K562 (cell line): ENCODE data around the gene FOXS1. TPM values are rescaled to one million over a fixed set of nuclear protein-coding genes. Genes with fewer than 3 reads are reported as not detected.

Experiments used
- ATAC-seq: fragments of 200-7000 bp; cut with Tn5 transposase; 3 replicates; pipeline ENCODE4 v1.9.1; 2020; ENCODE audit warnings: moderate library complexity
- BruUV-seq: library from RNA; stranded (reverse); fragments of 400-500 nt; replicated peaks from 2 replicates; lab custom pipeline; 2021; lab: Mats Ljungman, UMichigan
- CTCF ChIA-PET: fragments of 300-600 bp; formaldehyde crosslinking; extraction: SDS; loops from one replicate; lab custom pipeline; 2021; ENCODE audit warnings: low intra/inter-chr PET ratio; lab: Yijun Ruan, JAX
- POLR2A ChIA-PET: fragments of 300-600, 350-650 bp; sonication (Branson Sonifier 250); formaldehyde crosslinking; extraction: SDS; loops from one replicate; lab custom pipeline; 2021; ENCODE audit warnings: antibody characterized with exemption, inconsistent platforms; lab: Yijun Ruan, JAX
- DNase-seq, 4 experiments: peaks; one replicate each; pipeline versions ENCODE4 v3.0.0 to v3.0.0-alpha.2; 2011 to 2018; ENCODE audit warnings: low spot score in 3 of 4, mixed read lengths in 3 of 4; ENCODE audit errors: extremely low read depth in 1 of 4
- FAIRE-seq: peaks from 2 replicates; lab custom pipeline; 2011; peaks lifted over from hg19 to GRCh38; lab: Jason Lieb, UNC
- H2AFZ ChIP-seq: 2 replicates; pipeline ENCODE4 v1.6.0; 2011; ENCODE audit warnings: low read depth, low read length, control low read depth, inconsistent platforms
- H3K27ac ChIP-seq: fragments of 200-600 bp; 3 replicates; pipeline ENCODE4 v1.8.0; 2011; ENCODE audit warnings: low read depth, mild to moderate bottlenecking, control low read depth, inconsistent platforms, low read length, moderate library complexity, mixed read lengths; ENCODE audit errors: extremely low read depth
- H3K27me3 ChIP-seq, 2 experiments: fragments of 300-600 bp in 1 of 2; 2 replicates in 1 of 2; 3 replicates in 1 of 2; pipeline versions ENCODE4 v1.6.0 to v1.8.0; 2011; ENCODE audit warnings: inconsistent platforms in 2 of 2, low read length in 2 of 2, mild to moderate bottlenecking in 1 of 2, mixed read lengths in 1 of 2, moderate library complexity in 1 of 2; ENCODE audit not compliant: control insufficient read depth in 2 of 2, insufficient read depth in 2 of 2
- H3K36me3 ChIP-seq: fragments of 300-600 bp; 3 replicates; pipeline ENCODE4 v1.8.0; 2011; ENCODE audit warnings: mild to moderate bottlenecking, low read length, inconsistent platforms; ENCODE audit not compliant: control insufficient read depth, insufficient read depth
- H3K4me1 ChIP-seq, 2 experiments: fragments of 200-600 bp in 1 of 2; replicated peaks in 1 of 2; 2 replicates in 1 of 2; 3 replicates in 1 of 2; pipeline versions ENCODE4 v1.5.1 to v1.8.0; 2011; ENCODE audit warnings: inconsistent platforms in 2 of 2, low read length in 2 of 2, mild to moderate bottlenecking in 1 of 2, mixed read lengths in 1 of 2, moderate library complexity in 1 of 2; ENCODE audit not compliant: control insufficient read depth in 2 of 2, insufficient read depth in 2 of 2
- H3K4me2 ChIP-seq: 2 replicates; pipeline ENCODE4 v1.6.1; 2011; ENCODE audit warnings: low read length, control low read depth, inconsistent platforms, mixed read lengths; ENCODE audit not compliant: insufficient read depth
- H3K4me3 ChIP-seq: fragments of 200-600 bp; sonication (generic), shearing (Covaris generic); 2 replicates; pipeline ENCODE4 v1.5.1; 2016; ENCODE audit warnings: control low read depth, inconsistent platforms
- H3K79me2 ChIP-seq: fragments of 200-600 bp; 3 replicates; pipeline ENCODE4 v1.8.0; 2011; ENCODE audit warnings: low read length, inconsistent platforms; ENCODE audit not compliant: control insufficient read depth, insufficient read depth
- H3K9ac ChIP-seq, 2 experiments: 2 replicates each; pipeline versions ENCODE4 v1.6.0 to v1.6.1; 2011; ENCODE audit warnings: low read depth in 2 of 2, low read length in 2 of 2, control low read depth in 1 of 2, inconsistent platforms in 1 of 2, mild to moderate bottlenecking in 1 of 2, mixed read lengths in 1 of 2; ENCODE audit not compliant: insufficient read depth in 1 of 2
- H3K9me1 ChIP-seq: one replicate; pipeline ENCODE4 v1.6.0; 2011; ENCODE audit warnings: inconsistent platforms, mild to moderate bottlenecking, low read length, moderate library complexity; ENCODE audit not compliant: control insufficient read depth, insufficient read depth
- H3K9me3 ChIP-seq: replicated peaks from 2 replicates; pipeline ENCODE4 v1.5.1; 2011; ENCODE audit warnings: low read depth, low read length, inconsistent platforms; ENCODE audit not compliant: control insufficient read depth, insufficient read depth
- H4K20me1 ChIP-seq: replicated peaks from 2 replicates; pipeline ENCODE4 v1.6.1; 2011; ENCODE audit warnings: low read length, inconsistent platforms, mixed read lengths; ENCODE audit not compliant: control insufficient read depth, insufficient read depth
- ARID2 ChIP-seq: fragments of 450-650 bp; IDR thresholded peaks from 2 replicates; pipeline ENCODE4 v1.6.1; 2017; ENCODE audit warnings: antibody characterized with exemption, mild to moderate bottlenecking
- HNRNPK ChIP-seq: fragments of 200-400 bp; formaldehyde crosslinking; IDR thresholded peaks from one replicate; pipeline ENCODE4 v1.6.1; 2018; ENCODE audit warnings: mild to moderate bottlenecking, low read depth, low read length; ENCODE audit not compliant: poor library complexity, severe bottlenecking
- KAT7 ChIP-seq: sonication (generic); formaldehyde crosslinking; IDR thresholded peaks from 2 replicates; pipeline ENCODE4 v1.8.0; 2022; ENCODE audit warnings: missing genetic modification reagents, mild to moderate bottlenecking, borderline replicate concordance
- POLR2A ChIP-seq: fragments of 450-650 bp; conservative IDR thresholded peaks from 2 replicates; pipeline ENCODE4 v1.6.1; 2016
- POLR2AphosphoS5 ChIP-seq: IDR thresholded peaks from 2 replicates; pipeline ENCODE4 v1.6.1; 2011; ENCODE audit warnings: mild to moderate bottlenecking, low read depth, low read length, moderate library complexity; ENCODE audit not compliant: control insufficient read depth, insufficient read depth
- PPARD ChIP-seq: fragments of 250-450 bp; sonication (Bioruptor Pico); IDR thresholded peaks from 2 replicates; pipeline ENCODE4 v1.8.0; 2022; ENCODE audit warnings: inconsistent platforms, mild to moderate bottlenecking, moderate library complexity
- SPI1 ChIP-seq: IDR thresholded peaks from 2 replicates; pipeline ENCODE4 v1.6.1; 2011; ENCODE audit warnings: low read depth, low read length, control low read depth, borderline replicate concordance
- STAT5A ChIP-seq: IDR thresholded peaks from 2 replicates; pipeline ENCODE4 v1.6.1; 2012; ENCODE audit warnings: low read length, inconsistent platforms, borderline replicate concordance
- ZNF24 ChIP-seq: fragments of 450-650 bp; IDR thresholded peaks from 2 replicates; pipeline ENCODE4 v1.6.1; 2016
- ZNF282 ChIP-seq: sonication (generic); formaldehyde crosslinking; IDR thresholded peaks from 2 replicates; pipeline ENCODE4 v1.8.1; 2023; ENCODE audit warnings: missing genetic modification reagents
- ZNF830 ChIP-seq: fragments of 250-450 bp; sonication (Bioruptor Pico); IDR thresholded peaks from 2 replicates; pipeline ENCODE4 v1.5.0; 2021; ENCODE audit warnings: mild to moderate bottlenecking
- in situ Hi-C: fragments of 300-500 bp; cut with MboI; formaldehyde crosslinking; loops from 4 replicates; pipeline ENCODE4 v1.15.0; 2018; ENCODE audit warnings: inconsistent platforms, mixed read lengths
- intact Hi-C: fragments of 100-400 bp; cut with micrococcal nuclease; formaldehyde crosslinking; loops from 2 replicates; pipeline ENCODE4 v1.14.2; 2022
- polyA plus RNA-seq, 8 experiments: library from polyadenylated mRNA; depleted of rRNA in 4 of 8; stranded (reverse) in 5 of 8; unstranded in 3 of 8; fragments of >200 nt; fragmentation: Nextera tagmentation in 2 of 8; fragmentation: Illumina TruSeq in 1 of 8; extraction: Ambion mirVana in 2 of 8; extraction: Trizol in 1 of 8; gene quantifications; 2 replicates each; pipeline versions ENCODE4 v1.2.1 to v1.2.3, GENCODE V29; 2011 to 2014; ENCODE audit warnings: inconsistent platforms in 1 of 8, missing spikeins in 1 of 8
- total RNA-seq, 7 experiments: library from RNA; depleted of rRNA in 6 of 7; stranded (reverse); fragments of >200 nt in 6 of 7; fragmentation: Illumina TruSeq in 2 of 7; extraction: Trizol in 2 of 7; gene quantifications; 2 replicates each; pipeline versions ENCODE4 v1.2.1 to v1.2.3, GENCODE V29; 2011 to 2021; ENCODE audit warnings: low replicate concordance in 1 of 7
- TF ChIP-seq, protein P1 (sequence below): sonication (generic); IDR thresholded peaks from 2 replicates; pipeline ENCODE4 v1.6.1; 2016
- TF ChIP-seq, protein P2 (sequence below): fragments of 450-650 bp; IDR thresholded peaks from 2 replicates; pipeline ENCODE4 v1.6.1; 2017; ENCODE audit warnings: antibody characterized with exemption
- TF ChIP-seq, protein P3 (sequence below), 2 experiments: fragments of 200-800 bp in 1 of 2; sonication (Bioruptor generic) in 1 of 2; sonication (generic) in 1 of 2; formaldehyde crosslinking in 1 of 2; IDR thresholded peaks in 1 of 2; conservative IDR thresholded peaks in 1 of 2; 2 replicates each; pipeline versions ENCODE4 v1.5.0 to v1.6.1; 2016 to 2020; ENCODE audit warnings: missing compliant biosample characterization in 1 of 2, missing genetic modification characterization in 1 of 2, missing genetic modification reagents in 1 of 2
- TF ChIP-seq, protein P4 (sequence below): fragments of 250-450 bp; sonication (Bioruptor Pico); IDR thresholded peaks from 2 replicates; pipeline ENCODE4 v1.5.0; 2020; ENCODE audit warnings: mild to moderate bottlenecking, borderline replicate concordance

Gene FOXS1
- total and polyA plus RNA-seq, 9 of the 15 experiments (the other 6 are each of a cell fraction or from before 2014, with no cell fraction given) = not detected

DNA sequence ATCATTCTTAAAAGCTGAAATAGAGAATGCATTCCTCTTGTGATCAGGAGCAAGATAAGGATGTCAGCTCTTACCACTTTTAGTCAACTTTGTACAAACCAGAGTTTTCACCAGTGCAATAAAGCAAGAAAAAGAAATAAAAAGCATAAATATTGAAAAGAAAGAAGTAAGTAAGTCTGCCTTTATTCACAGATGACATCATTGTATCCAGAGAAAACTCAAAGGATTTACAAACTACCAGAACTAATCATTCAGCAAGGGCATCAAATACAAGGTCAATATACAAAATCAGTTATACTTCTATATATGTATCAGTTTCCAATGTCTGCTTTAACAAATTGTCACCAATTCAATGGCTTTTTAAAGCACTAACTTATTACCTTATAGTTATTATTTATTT lies 38.4 kb upstream of the FOXS1 start:
- ATAC-seq = no peak
- Histone ChIP-seq H3K4me2 (no peak overlapping the region), H3K27ac (no peak overlapping the region), H3K9me1 (no peaks in the 10 kb centered on the region), H3K27me3 (peaks cover 0 to 16% of the 10 kb centered on the region in 2 experiments; a peak in 2 of 5 replicates), H4K20me1 (no peaks in the 10 kb centered on the region), H3K4me3 (no peak overlapping the region), H2AFZ (no peak overlapping the region), H3K9ac (no peak overlapping the region), H3K79me2 (no peaks in the 10 kb centered on the region), H3K36me3 (no peaks in the 10 kb centered on the region), H3K4me1 (peaks cover 0 to 8% of the 10 kb centered on the region in 2 experiments; a peak in 2 of 5 replicates), H3K9me3 (no peaks in the 10 kb centered on the region; the same call in 1 of the 2 replicates)
- in situ Hi-C loops = no loop called here
- POLR2A ChIA-PET = no interaction called here
- CTCF ChIA-PET = no interaction called here
- no peak for DNase-seq
- FAIRE-seq = no peak
- BruUV-seq = no TSS peak
- intact Hi-C loops = no loop called here
- no peak for TF ChIP-seq POLR2A
- TF ChIP-seq KAT7 (CRISPR knock-in tag) = no peak
- TF ChIP-seq, protein P1, sequence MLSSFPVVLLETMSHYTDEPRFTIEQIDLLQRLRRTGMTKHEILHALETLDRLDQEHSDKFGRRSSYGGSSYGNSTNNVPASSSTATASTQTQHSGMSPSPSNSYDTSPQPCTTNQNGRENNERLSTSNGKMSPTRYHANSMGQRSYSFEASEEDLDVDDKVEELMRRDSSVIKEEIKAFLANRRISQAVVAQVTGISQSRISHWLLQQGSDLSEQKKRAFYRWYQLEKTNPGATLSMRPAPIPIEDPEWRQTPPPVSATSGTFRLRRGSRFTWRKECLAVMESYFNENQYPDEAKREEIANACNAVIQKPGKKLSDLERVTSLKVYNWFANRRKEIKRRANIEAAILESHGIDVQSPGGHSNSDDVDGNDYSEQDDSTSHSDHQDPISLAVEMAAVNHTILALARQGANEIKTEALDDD = no peak
- TF ChIP-seq, protein P2, sequence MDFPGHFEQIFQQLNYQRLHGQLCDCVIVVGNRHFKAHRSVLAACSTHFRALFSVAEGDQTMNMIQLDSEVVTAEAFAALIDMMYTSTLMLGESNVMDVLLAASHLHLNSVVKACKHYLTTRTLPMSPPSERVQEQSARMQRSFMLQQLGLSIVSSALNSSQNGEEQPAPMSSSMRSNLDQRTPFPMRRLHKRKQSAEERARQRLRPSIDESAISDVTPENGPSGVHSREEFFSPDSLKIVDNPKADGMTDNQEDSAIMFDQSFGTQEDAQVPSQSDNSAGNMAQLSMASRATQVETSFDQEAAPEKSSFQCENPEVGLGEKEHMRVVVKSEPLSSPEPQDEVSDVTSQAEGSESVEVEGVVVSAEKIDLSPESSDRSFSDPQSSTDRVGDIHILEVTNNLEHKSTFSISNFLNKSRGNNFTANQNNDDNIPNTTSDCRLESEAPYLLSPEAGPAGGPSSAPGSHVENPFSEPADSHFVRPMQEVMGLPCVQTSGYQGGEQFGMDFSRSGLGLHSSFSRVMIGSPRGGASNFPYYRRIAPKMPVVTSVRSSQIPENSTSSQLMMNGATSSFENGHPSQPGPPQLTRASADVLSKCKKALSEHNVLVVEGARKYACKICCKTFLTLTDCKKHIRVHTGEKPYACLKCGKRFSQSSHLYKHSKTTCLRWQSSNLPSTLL = no peak
- no peak for TF ChIP-seq HNRNPK
- no peak for TF ChIP-seq SPI1
- no peak for TF ChIP-seq ZNF830 (CRISPR knock-in tag)
- TF ChIP-seq ARID2 = no peak
- TF ChIP-seq, protein P3, sequence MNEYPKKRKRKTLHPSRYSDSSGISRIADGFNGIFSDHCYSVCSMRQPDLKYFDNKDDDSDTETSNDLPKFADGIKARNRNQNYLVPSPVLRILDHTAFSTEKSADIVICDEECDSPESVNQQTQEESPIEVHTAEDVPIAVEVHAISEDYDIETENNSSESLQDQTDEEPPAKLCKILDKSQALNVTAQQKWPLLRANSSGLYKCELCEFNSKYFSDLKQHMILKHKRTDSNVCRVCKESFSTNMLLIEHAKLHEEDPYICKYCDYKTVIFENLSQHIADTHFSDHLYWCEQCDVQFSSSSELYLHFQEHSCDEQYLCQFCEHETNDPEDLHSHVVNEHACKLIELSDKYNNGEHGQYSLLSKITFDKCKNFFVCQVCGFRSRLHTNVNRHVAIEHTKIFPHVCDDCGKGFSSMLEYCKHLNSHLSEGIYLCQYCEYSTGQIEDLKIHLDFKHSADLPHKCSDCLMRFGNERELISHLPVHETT (CRISPR knock-in tag; conservative IDR thresholded peaks at IDR 0.05 in 1 of 2, IDR thresholded peaks at IDR 0.05 in 1 of 2) = no peak
- TF ChIP-seq STAT5A = no peak
- no peak for TF ChIP-seq POLR2AphosphoS5
- TF ChIP-seq, protein P4, sequence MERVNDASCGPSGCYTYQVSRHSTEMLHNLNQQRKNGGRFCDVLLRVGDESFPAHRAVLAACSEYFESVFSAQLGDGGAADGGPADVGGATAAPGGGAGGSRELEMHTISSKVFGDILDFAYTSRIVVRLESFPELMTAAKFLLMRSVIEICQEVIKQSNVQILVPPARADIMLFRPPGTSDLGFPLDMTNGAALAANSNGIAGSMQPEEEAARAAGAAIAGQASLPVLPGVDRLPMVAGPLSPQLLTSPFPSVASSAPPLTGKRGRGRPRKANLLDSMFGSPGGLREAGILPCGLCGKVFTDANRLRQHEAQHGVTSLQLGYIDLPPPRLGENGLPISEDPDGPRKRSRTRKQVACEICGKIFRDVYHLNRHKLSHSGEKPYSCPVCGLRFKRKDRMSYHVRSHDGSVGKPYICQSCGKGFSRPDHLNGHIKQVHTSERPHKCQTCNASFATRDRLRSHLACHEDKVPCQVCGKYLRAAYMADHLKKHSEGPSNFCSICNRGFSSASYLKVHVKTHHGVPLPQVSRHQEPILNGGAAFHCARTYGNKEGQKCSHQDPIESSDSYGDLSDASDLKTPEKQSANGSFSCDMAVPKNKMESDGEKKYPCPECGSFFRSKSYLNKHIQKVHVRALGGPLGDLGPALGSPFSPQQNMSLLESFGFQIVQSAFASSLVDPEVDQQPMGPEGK = no peak
- TF ChIP-seq PPARD (CRISPR knock-in tag) = no peak
- no peak for TF ChIP-seq ZNF24
- TF ChIP-seq ZNF282 (CRISPR knock-in tag) = no peak
